NCI-H2029 treated with DMSO at 0.1 percent for 48 hours (cell line): Measurements from ENCODE around the gene GATA3.

Source experiments
- DNase-seq: peaks from one replicate; lab custom pipeline; 2025; lab: John Stamatoyannopoulos, UW

Gene GATA3

GRCh38 chr10:8100366-8100765, 45.9 kb downstream of the GATA3 start:
- no peak for DNase-seq

GRCh38 chr10:8102708-8103401, 48.4 kb downstream of the GATA3 start:
- DNase-seq = no peak

GRCh38 chr10:8103543-8103942, 49.1 kb downstream of the GATA3 start:
- DNase-seq = no peak

- DNase-seq = no peak
These were observed 49.5 kb downstream of the GATA3 start for GRCh38 chr10:8104005-8104404.

- no peak for DNase-seq
These were observed 50.2 kb downstream of the GATA3 start for GRCh38 chr10:8104721-8105120.

GRCh38 chr10:8105932-8106331, 51.4 kb downstream of the GATA3 start:
- DNase-seq = no peak

- DNase-seq = no peak
These were observed 57.9 kb downstream of the GATA3 start for GRCh38 chr10:8112230-8112905.

GRCh38 chr10:8112942-8113442, 58.5 kb downstream of the GATA3 start:
- no peak for DNase-seq

- no peak for DNase-seq
These were observed 59.1 kb downstream of the GATA3 start for GRCh38 chr10:8113616-8114015.

GRCh38 chr10:8114741-8115617, 60.5 kb downstream of the GATA3 start:
- no peak for DNase-seq

GRCh38 chr10:8115618-8115980, 61.1 kb downstream of the GATA3 start:
- DNase-seq = no peak

- no peak for DNase-seq
These were observed 62.0 kb downstream of the GATA3 start for GRCh38 chr10:8116474-8116873.

- no peak for DNase-seq
These were observed 62.5 kb downstream of the GATA3 start for GRCh38 chr10:8116926-8117493.

GRCh38 chr10:8121201-8121890, 66.9 kb downstream of the GATA3 start:
- no peak for DNase-seq

- DNase-seq = no peak
These were observed 68.3 kb downstream of the GATA3 start for GRCh38 chr10:8122611-8123369.

- no peak for DNase-seq
These were observed 69.9 kb downstream of the GATA3 start for GRCh38 chr10:8124436-8124835.
